Coronary artery (tissue), 2 donors: ENCODE data around the gene CEP128.

Experiments used
- DNase-seq: peaks from one replicate; pipeline ENCODE4 v3.0.0-alpha.2; 2017; ENCODE audit warnings: low spot score
- H3K27ac ChIP-seq, 2 donors: fragments of 200-600 bp; sonication (generic); one replicate each; pipeline ENCODE4 v1.5.1; 2016 to 2019
- H3K4me3 ChIP-seq: fragments of 200-600 bp; sonication (generic); 2 replicates; pipeline ENCODE4 v1.5.1; 2016; ENCODE audit warnings: mild to moderate bottlenecking, moderate library complexity
- TF ChIP-seq, protein P1 (sequence below): fragments of 200-600 bp; sonication (generic); IDR thresholded peaks from one replicate; pipeline ENCODE4 v1.5.1; 2019; ENCODE audit warnings: antibody characterized with exemption

CEP128 gene

DNA sequence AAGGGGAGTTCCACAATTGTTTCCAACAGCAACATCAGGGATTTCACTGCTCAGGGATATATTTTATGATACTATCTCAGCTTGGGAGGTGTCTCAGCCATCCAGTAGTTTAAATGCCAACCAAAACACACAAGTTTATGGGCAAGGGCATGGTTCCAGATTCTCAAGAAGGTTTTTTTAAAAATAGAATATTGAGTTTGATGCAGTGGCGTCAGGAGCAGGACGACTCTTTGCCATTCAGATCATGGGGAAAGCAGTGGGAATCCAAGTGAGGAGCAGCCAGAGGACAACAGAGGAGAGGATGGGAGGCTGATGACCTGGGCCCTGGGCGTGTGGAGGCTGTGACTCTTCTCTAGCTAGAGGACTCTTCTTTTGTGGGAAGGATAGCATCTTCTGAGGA is 39.6 kb upstream of the CEP128 start:
- no peak for DNase-seq
- TF ChIP-seq, protein P1, sequence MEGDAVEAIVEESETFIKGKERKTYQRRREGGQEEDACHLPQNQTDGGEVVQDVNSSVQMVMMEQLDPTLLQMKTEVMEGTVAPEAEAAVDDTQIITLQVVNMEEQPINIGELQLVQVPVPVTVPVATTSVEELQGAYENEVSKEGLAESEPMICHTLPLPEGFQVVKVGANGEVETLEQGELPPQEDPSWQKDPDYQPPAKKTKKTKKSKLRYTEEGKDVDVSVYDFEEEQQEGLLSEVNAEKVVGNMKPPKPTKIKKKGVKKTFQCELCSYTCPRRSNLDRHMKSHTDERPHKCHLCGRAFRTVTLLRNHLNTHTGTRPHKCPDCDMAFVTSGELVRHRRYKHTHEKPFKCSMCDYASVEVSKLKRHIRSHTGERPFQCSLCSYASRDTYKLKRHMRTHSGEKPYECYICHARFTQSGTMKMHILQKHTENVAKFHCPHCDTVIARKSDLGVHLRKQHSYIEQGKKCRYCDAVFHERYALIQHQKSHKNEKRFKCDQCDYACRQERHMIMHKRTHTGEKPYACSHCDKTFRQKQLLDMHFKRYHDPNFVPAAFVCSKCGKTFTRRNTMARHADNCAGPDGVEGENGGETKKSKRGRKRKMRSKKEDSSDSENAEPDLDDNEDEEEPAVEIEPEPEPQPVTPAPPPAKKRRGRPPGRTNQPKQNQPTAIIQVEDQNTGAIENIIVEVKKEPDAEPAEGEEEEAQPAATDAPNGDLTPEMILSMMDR = no peak

GRCh38 chr14:80979951-80980350 is 38.4 kb upstream of the CEP128 start:
- no peak overlapping the region for H3K4me3 ChIP-seq
- TF ChIP-seq, protein P1 = no peak
- no peak overlapping the region for H3K27ac ChIP-seq
- DNase-seq = no peak

More for the DNA sequence above, 39.6 kb upstream of the CEP128 start:
- Histone ChIP-seq H3K27ac (no peak overlapping the region), H3K4me3 (no peak overlapping the region)

DNA sequence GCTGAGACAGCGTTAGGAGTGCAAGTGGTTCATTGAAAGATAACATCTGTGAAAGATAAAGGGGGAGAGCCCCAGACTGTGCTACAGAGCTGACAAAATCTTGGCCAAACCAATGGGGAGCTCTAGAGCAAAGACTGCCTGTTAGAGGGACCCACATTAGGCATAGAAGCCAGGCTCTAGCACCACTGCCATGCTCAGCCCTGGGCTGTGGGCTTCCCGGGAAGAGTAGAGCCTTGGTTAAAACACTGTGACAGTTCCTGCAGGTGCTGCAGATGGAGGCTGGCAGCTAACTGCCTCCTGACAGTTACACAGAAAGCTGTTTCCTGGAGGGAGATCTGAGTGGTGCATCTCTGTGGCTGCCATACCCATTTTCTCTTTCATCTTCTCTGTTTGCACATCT is 36.9 kb upstream of the CEP128 start:
- TF ChIP-seq, protein P1 = no peak
- H3K27ac ChIP-seq = no peak overlapping the region
- no peak for DNase-seq

DNA sequence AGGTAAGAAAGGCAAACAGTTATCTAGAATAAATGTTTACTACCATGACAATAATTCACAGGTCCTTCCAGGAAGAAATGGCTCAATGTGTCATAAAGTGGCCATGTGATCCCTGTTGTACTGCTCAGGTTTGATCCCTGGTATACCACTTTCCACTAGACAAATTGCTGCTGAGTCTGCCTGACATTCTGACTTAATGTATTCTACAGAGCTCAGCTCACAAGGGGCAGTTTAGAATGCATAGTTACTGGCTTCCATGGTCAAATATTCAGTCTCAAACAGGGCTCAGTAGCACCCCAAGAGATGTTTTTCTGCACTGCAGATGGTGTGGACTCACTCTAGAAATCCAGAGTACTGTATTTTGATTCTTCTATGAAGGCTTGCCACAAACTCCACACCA is 35.7 kb upstream of the CEP128 start:
- no peak overlapping the region for H3K27ac ChIP-seq
- TF ChIP-seq, protein P1 = no peak
- DNase-seq = no peak
- H3K4me3 ChIP-seq = no peak overlapping the region

More for the DNA sequence above, 36.9 kb upstream of the CEP128 start:
- no peak overlapping the region for H3K4me3 ChIP-seq

DNA sequence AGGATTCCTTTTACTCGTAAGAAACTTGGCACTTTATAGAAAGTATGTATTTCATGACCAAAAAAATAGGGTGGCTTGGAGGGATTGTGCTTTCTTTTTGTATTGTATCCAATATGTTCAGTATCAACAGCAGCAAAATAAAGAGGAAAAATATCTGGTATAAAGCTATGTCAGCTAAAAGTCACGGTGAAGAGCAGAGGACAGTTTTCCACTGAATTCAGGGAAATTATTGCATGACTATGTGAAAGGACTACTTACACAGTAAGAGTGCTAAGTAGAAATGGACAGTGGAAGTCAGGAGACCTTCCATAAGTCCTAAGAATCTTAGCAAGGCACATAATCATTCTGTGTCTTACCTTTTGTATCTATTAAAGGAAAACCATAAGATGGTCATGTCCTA is 33.1 kb upstream of the CEP128 start:
- TF ChIP-seq, protein P1 = no peak
- Histone ChIP-seq H3K27ac (no peak overlapping the region), H3K4me3 (no peak overlapping the region)
- no peak for DNase-seq

- no peak for DNase-seq
- TF ChIP-seq, protein P1 = no peak
- Histone ChIP-seq H3K27ac (no peak overlapping the region), H3K4me3 (no peak overlapping the region)
Observed at GRCh38 chr14:80973931-80974641, 32.5 kb upstream of the CEP128 start.

GRCh38 chr14:80965037-80965436 is 23.5 kb upstream of the CEP128 start:
- H3K27ac ChIP-seq = no peak overlapping the region
- DNase-seq = no peak
- TF ChIP-seq, protein P1 = no peak
- no peak overlapping the region for H3K4me3 ChIP-seq
